ENCODE results near the gene PACRG.
"Not testable (repeated sequence)": the region's sequence is repeated elsewhere in the genome, so short reads cannot be mapped to it uniquely, and the experiment has no call there.

DNA sequence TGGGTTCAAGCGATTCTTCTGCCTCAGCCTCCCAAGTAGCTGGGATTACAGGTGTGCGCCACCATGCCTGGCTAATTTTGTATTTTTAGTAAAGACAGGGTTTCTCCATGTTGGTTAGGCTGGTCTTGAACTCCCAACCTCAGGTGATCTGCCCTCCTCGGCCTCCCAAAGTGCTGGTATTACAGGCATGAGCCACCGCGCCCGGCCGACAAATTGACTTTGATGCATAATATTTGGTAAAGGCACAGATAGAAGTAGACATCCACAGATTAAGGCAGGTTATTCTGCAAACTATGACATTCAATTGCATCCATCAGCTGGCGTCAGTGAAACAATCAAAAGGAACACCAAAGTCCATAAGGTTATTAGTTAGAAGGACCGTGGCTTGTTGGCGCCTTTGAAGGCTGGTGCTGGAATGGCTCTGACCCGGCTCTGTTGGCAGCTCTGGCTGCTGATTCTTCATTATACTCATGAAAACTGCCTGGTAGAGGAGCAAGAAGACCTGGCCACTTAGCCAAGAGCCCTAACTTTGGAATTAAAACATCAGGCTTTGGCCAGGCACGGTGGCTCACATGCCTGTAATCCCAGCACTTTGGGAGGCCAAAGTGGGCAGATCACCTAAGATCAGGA, 589.2 kb downstream of the PACRG start:
- TF ChIP-seq, protein P1, sequence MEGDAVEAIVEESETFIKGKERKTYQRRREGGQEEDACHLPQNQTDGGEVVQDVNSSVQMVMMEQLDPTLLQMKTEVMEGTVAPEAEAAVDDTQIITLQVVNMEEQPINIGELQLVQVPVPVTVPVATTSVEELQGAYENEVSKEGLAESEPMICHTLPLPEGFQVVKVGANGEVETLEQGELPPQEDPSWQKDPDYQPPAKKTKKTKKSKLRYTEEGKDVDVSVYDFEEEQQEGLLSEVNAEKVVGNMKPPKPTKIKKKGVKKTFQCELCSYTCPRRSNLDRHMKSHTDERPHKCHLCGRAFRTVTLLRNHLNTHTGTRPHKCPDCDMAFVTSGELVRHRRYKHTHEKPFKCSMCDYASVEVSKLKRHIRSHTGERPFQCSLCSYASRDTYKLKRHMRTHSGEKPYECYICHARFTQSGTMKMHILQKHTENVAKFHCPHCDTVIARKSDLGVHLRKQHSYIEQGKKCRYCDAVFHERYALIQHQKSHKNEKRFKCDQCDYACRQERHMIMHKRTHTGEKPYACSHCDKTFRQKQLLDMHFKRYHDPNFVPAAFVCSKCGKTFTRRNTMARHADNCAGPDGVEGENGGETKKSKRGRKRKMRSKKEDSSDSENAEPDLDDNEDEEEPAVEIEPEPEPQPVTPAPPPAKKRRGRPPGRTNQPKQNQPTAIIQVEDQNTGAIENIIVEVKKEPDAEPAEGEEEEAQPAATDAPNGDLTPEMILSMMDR (IDR thresholded peaks at IDR 0.05): not testable (repeated sequence)
- not testable (repeated sequence) for TF ChIP-seq POLR2AphosphoS5 (IDR thresholded peaks at IDR 0.05)

Data from stomach (tissue), 4 donors.